Fibroblast of skin of left biceps (primary cell): ENCODE data around the gene CCDC33.

Experiments
- DNase-seq, 2 experiments: peaks; one replicate each; pipeline ENCODE4 v3.0.0-alpha.2; 2013; ENCODE audit warnings: low read depth in 2 of 2

Gene CCDC33

GRCh38 chr15:74229686-74230085, 6.4 kb upstream of the CCDC33 start:
- DNase-seq = no peak

GRCh38 chr15:74231475-74231874, 4.7 kb upstream of the CCDC33 start:
- DNase-seq = no peak

- DNase-seq = no peak
These were observed 2.8 kb upstream of the CCDC33 start for GRCh38 chr15:74233373-74233772.

GRCh38 chr15:74233851-74234597, 2.1 kb upstream of the CCDC33 start:
- DNase-seq = no peak

DNA sequence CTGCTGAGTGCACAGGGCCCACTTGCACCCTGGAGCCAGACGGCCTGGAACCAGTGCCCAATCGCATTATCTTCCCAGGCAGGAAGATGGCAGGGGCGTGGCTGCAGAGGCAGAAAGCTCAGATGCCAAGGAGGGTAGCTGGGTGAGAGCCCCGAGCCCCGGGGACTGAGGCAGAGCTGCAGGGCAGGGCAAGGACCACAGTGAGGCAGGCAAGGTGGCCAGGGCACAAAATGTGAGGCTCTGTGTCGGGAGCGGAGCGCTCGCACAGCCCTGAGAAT, 1.6 kb upstream of the CCDC33 start:
- no peak for DNase-seq

DNA sequence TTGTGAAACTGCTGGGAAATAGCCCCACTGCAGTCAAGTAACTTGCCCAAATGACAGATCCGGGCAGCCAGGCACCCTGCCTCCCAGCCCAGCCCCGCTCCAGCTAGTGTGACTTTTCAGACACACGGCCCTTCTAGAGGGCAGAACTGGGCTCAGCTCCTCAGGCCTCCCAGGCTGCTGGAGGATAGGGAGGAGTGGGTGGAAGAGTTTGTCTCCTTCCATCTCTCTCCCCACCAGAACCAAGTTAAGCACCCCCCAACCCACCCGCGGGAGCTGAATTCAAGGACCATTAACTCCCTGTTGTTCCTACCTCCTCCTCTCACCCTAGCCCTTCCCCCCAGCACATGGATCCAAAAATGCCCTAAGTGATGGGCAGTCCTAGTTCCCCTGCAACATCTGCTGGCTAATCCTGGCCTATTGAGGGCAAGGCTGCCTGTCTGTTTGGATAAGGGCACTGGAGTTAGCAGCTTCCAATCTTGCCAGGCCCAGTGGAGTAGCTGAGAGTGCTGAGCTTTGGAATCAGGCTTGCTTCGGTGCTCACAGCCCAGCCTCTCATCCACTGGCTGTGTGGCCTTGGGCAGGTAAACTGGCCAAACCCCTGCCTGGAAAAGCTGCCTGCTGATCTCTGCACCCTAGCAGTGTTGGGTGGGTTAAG, 3.1 kb downstream of the CCDC33 start:
- no peak for DNase-seq

GRCh38 chr15:74240002-74240568, 4.0 kb downstream of the CCDC33 start:
- DNase-seq = peak; percentile 18 to 31

DNA sequence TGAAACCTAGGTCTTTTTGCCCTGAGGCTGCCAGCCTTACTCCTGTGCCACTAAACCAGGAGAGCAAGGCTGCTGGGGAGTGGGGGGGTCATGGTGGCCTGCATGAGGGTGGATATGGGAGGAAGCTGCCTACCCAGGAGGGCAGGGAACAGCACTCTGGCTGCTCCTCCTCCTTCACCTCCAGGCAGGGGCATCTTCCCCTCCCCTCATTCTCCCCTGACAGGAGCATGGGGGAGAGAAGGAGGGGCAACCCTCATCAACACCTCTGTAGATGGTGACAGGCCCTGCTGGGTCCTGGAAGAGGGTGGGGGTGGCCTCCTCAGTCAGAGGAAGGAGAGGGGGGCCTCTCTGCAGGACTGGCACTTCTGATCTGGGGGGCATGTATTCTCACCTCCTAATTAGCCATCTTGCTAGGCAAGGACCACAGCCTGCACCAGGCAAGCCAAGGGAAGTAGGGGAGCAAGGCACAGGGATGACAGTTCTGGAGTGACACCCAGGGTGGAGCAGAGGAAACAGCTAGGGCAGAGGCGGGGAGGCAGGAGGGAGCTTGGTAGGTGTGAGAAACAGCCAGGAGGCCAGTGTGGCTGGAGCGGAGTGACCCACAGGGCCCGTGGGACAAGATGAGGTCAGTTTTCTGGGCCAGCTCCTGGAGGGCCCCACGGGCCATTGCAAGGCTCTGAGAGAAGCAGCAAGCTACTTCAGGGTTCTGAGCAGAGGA, 4.9 kb downstream of the CCDC33 start:
- no peak for DNase-seq

- DNase-seq = no peak
These were observed 6.5 kb downstream of the CCDC33 start for GRCh38 chr15:74242441-74243185.

DNA sequence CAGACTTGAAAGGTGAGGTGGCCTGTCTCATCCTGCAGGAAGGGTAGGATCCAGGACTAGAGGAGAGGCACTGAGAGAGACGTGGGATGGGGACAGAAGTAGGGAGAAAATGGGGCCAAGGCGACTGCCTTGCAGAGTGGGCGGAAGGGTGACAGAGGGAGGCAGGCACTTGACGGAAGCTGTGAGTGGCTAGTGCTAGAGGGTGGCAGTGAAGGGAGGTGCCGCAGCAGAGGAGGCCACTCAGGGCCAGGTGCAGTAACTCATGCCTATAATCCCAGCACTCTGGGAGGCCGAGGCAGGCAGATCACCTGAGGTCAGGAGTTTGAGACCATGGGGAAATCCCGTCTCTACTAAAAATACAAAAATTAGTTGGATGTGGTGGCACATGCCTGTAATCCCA, 7.3 kb downstream of the CCDC33 start:
- no peak for DNase-seq

DNA sequence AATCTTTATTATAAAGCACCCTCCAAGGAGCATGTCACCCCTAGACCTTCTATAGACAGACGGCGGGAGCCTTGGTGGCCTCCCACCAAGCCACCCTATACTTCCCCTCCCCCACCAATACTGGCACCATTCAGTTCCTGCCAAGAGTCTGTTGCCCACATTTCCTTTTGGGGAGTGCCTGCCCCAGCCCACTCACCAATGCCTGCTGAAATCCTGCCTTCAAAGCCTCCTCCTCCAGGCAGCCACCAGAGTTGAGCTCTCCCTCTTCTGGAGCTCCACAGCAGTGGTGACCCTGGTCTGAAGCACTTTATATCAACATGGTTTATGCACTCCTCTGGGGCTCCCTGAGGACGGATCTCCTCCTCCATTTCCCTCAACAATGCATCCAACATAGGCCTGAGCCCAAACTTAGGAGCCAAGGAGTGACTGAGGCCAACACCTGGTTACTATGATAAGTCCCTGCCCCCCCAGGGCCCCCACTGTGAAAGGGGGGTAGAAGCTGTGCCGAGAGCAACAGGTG, 8.8 kb downstream of the CCDC33 start:
- DNase-seq = no peak

DNA sequence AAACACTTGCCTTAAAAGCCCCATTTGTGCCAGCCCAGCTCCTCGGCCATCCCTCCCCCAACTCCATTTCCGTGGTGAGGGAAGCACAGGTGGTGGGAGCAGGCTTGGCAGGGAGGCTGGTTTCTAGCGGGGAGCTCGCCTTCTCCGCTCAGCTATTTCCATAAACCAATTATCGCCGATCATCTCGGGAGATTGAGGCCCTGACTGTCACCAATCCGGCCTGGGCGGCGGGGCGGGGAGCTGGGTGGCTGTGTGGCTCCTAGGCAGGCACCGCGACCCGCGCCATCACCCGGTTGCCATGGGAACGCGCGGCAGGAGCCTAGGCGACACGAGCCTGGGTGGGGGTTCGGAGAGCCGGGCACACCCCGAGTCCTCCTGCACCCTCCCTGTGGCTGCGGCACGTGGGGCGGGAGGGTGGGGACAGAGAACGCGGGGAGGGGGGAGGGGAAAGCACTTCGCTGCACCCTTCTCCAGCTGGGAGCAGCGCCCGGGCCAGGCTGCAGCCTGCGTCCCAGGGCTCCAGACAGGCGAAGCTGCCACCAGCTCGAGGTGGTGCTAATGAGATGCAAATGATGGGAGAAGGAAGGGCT, 9.3 kb downstream of the CCDC33 start:
- no peak for DNase-seq

DNA sequence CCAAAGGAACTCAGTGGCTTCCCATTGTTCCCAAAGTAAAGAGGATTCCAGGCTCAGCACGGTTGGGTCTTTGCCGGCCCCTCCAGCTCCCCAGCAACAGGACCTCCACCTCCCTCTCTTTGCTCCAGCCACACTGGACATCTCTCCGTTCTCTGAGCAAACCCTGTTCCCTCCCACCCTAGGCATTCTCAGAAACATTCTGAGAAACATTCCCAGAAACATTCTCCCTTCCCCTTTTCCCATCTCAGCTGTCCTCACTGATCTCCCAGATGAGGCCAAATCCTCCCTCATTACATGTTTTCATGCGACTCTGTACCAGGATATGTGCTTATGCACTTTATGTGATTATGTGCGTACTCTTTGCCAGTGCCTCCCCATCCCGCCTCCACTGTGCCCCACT, 14.1 kb downstream of the CCDC33 start:
- no peak for DNase-seq

- no peak for DNase-seq
These were observed 15.1 kb downstream of the CCDC33 start for GRCh38 chr15:74251131-74251811.

- no peak for DNase-seq
These were observed 16.2 kb downstream of the CCDC33 start for GRCh38 chr15:74252291-74252690.

- DNase-seq = no peak
These were observed 16.6 kb downstream of the CCDC33 start for GRCh38 chr15:74252721-74253120.

- DNase-seq = no peak
These were observed 17.2 kb downstream of the CCDC33 start for GRCh38 chr15:74253211-74253921.

GRCh38 chr15:74257105-74257504, 21.0 kb downstream of the CCDC33 start:
- DNase-seq = no peak

DNA sequence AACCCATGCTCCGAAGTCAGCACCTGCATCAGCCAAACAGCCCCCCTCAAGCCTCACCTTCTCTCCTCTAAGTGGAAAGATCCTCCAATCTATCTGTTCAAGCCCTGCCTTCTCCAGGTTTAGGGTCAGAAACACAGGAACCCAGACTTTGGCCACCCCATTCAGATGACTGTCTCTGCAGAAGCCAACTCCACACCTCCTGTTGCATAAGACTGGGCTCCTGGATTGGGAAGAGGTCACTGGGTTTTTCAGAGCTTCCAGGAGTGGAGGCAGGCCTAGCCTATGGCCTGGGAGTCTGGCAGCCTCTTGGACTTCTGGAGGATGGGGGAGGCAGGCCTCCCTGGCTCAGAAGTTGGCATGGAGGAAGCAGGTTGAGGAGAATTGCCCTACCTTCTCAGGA, 21.5 kb downstream of the CCDC33 start:
- no peak for DNase-seq
